Sigmoid colon (tissue), 7 donors: ENCODE results near the gene ZNF567. TPM values are rescaled to one million over a fixed set of nuclear protein-coding genes. Genes with fewer than 3 reads are reported as not detected.

Experiments used
- DNase-seq: peaks from one replicate; pipeline ENCODE4 v3.0.0-alpha.2; 2019
- H3K27ac ChIP-seq, 4 donors: fragments of 200-600 bp; sonication (generic); one replicate each; pipeline ENCODE4 v1.5.1; 2016 to 2019; ENCODE audit warnings: mild to moderate bottlenecking in 1 of 4
- H3K27me3 ChIP-seq, 3 donors: fragments of 200-600 bp; sonication (generic); one replicate each; pipeline ENCODE4 v1.5.1; 2019; ENCODE audit warnings: mild to moderate bottlenecking in 1 of 3
- H3K36me3 ChIP-seq, 4 donors: fragments of 200-600 bp; sonication (generic); one replicate each; pipeline ENCODE4 v1.5.1; 2016 to 2019
- H3K4me1 ChIP-seq, 4 donors: fragments of 200-600 bp; sonication (generic); one replicate each; pipeline ENCODE4 v1.5.1; 2017 to 2019
- H3K4me3 ChIP-seq, 4 donors: fragments of 200-600 bp; sonication (generic); one replicate each; pipeline ENCODE4 v1.5.1; 2017 to 2019; ENCODE audit warnings: mild to moderate bottlenecking in 2 of 4, moderate library complexity in 1 of 4
- H3K9me3 ChIP-seq, 4 donors: fragments of 200-600 bp in 3 of 4; sonication (generic) in 3 of 4; one replicate each; pipeline versions ENCODE4 v1.5.1 to v1.6.1; 2013 to 2019
- CTCF ChIP-seq, 4 experiments: fragments of 450-650 bp in 3 of 4; fragments of 200-600 bp in 1 of 4; IDR thresholded peaks; one replicate each; pipeline ENCODE4 v1.5.1; 2016 to 2019; ENCODE audit warnings: antibody characterized with exemption in 4 of 4, mild to moderate bottlenecking in 3 of 4, moderate library complexity in 2 of 4
- EP300 ChIP-seq, 4 donors: sonication (generic); formaldehyde crosslinking; IDR thresholded peaks; one replicate each; pipeline ENCODE4 v1.6.1; 2017; ENCODE audit warnings: antibody characterized with exemption in 4 of 4
- POLR2A ChIP-seq, 2 donors: fragments of 450-650 bp; IDR thresholded peaks; one replicate each; pipeline ENCODE4 v1.6.1; 2016; ENCODE audit warnings: antibody characterized with exemption in 2 of 2, mild to moderate bottlenecking in 2 of 2, moderate library complexity in 2 of 2
- POLR2AphosphoS5 ChIP-seq, 4 donors: sonication (generic); formaldehyde crosslinking; IDR thresholded peaks; one replicate each; pipeline ENCODE4 v1.6.1; 2017; ENCODE audit warnings: antibody characterized with exemption in 4 of 4
- WGBS, 2 donors: extraction: QIAGEN DNeasy Blood & Tissue Kit; methylation state at CpG; one replicate each; pipeline ENCODE4 v1.1.7; 2013; 5-methylcytosine and 5-hydroxymethylcytosine counted together
- intact Hi-C: fragments of 100-400 bp; cut with DNase I; formaldehyde crosslinking; loops from one replicate; pipeline ENCODE4 v1.15.1; 2023
- polyA plus RNA-seq, 3 donors: library from polyadenylated mRNA; stranded (reverse); fragments of 200-250 nt; gene quantifications; one replicate each; pipeline ENCODE4 v1.2.3, GENCODE V29; 2013
- total RNA-seq, 4 donors: library from RNA; depleted of rRNA; stranded (reverse); fragments of >200 nt; gene quantifications; one replicate each; pipeline ENCODE4 v1.1.0, GENCODE V29; 2016
- donor health status: healthy with polysubstance abuse.
- donor health status: Bipolar disorder and iron deficiency.
- donor health status: healthy.

Gene ZNF567
- total RNA-seq (10 to 100 TPM in 2 of 4 donors, 1 to 10 TPM in 2; 7.2 to 13.9 (median 11.0) TPM), polyA plus RNA-seq (1 to 10 TPM; 1.2 to 2.3 (median 2.1) TPM)

GRCh38 chr19:36687214-36688056 is at the start of gene ZNF567:
Gene ZNF567, plus strand, starts transcription at chr19:36687612. Its CDS starts 7,256 bp downstream, at chr19:36694868.
- intact Hi-C loops, result loop anchor here (1.0 to 5.0 kb wide), 3 partner anchors 21 to 162 kb away; partner anchors contain the start of genes ZNF260 and ZNF461
- Histone ChIP-seq H3K4me3 (peak within 1 kb of the TSS; percentile 64 to 83 (median 78)), H3K4me1 (peaks cover 0 to 22% (median 17%) of the 10 kb centered on the region in 4 donors), H3K36me3 (peaks cover under 1 to 32% (median 19%) of the 10 kb centered on the region in 4 donors), H3K9me3 (peaks cover 0 to 9% (median 2%) of the 10 kb centered on the region in 4 donors), H3K27me3 (no peaks in the 10 kb centered on the region), H3K27ac (peak within 1 kb of the TSS; percentile 71 to 77 (median 76))
- peak; percentile 80 to 92 (median 88) for TF ChIP-seq POLR2AphosphoS5 (IDR thresholded peaks at IDR 0.05)
- peak; percentile 39 to 53 for TF ChIP-seq POLR2A (IDR thresholded peaks at IDR 0.05)
- TF ChIP-seq EP300 (IDR thresholded peaks at IDR 0.05), result peak in 1 of 4 donors; percentile 27
- no peak for TF ChIP-seq CTCF (IDR thresholded peaks at IDR 0.05)
- peak; percentile 98 for DNase-seq
- WGBS, 2 donors, result 0 to 1% methylated on average over 69 of the region's 69 CpGs

- H3K4me3 ChIP-seq, result no peak overlapping the region
- TF ChIP-seq POLR2AphosphoS5 (IDR thresholded peaks at IDR 0.05), result no peak
- TF ChIP-seq CTCF (IDR thresholded peaks at IDR 0.05), result no peak
- no peak for TF ChIP-seq POLR2A (IDR thresholded peaks at IDR 0.05)
- TF ChIP-seq EP300 (IDR thresholded peaks at IDR 0.05), result no peak
- H3K4me1 ChIP-seq, result no peaks in the 10 kb centered on the region
- H3K36me3 ChIP-seq, result peaks cover 10 to 80% (median 59%) of the 10 kb centered on the region in 4 donors
- WGBS, 2 donors, result 94 to 97% methylated on average over 5 of the region's 5 CpGs
- intact Hi-C loops, result no loop called here
- H3K9me3 ChIP-seq, result peaks cover 73 to 98% (median 86%) of the 10 kb centered on the region in 4 donors
- no peak overlapping the region for H3K27ac ChIP-seq
- DNase-seq, result no peak
- no peaks in the 10 kb centered on the region for H3K27me3 ChIP-seq
These were observed 48.4 kb upstream of the ZNF567 start for GRCh38 chr19:36638862-36639510.

- Histone ChIP-seq H3K27me3 (no peaks in the 10 kb centered on the region), H3K4me1 (no peaks in the 10 kb centered on the region), H3K9me3 (peaks cover 42 to 93% (median 67%) of the 10 kb centered on the region in 4 donors), H3K4me3 (no peak overlapping the region), H3K27ac (no peak overlapping the region), H3K36me3 (peaks cover 9 to 100% (median 71%) of the 10 kb centered on the region in 4 donors)
- WGBS, 2 donors, result 94 to 96% methylated on average over 2 of the region's 2 CpGs
- TF ChIP-seq CTCF (IDR thresholded peaks at IDR 0.05) (no peak), POLR2A (IDR thresholded peaks at IDR 0.05) (no peak), EP300 (IDR thresholded peaks at IDR 0.05) (no peak), POLR2AphosphoS5 (IDR thresholded peaks at IDR 0.05) (no peak)
- intact Hi-C loops, result no loop called here
- no peak for DNase-seq
These were observed 40.7 kb upstream of the ZNF567 start for GRCh38 chr19:36646746-36647145.

GRCh38 chr19:36652958-36653357 is 34.5 kb upstream of the ZNF567 start:
- Histone ChIP-seq H3K36me3 (peaks cover 38 to 100% (median 74%) of the 10 kb centered on the region in 4 donors), H3K9me3 (peaks cover 14 to 62% (median 43%) of the 10 kb centered on the region in 4 donors), H3K4me3 (no peak overlapping the region), H3K4me1 (no peaks in the 10 kb centered on the region), H3K27me3 (no peaks in the 10 kb centered on the region), H3K27ac (no peak overlapping the region)
- no peak for TF ChIP-seq CTCF (IDR thresholded peaks at IDR 0.05)
- TF ChIP-seq POLR2A (IDR thresholded peaks at IDR 0.05), result no peak
- TF ChIP-seq POLR2AphosphoS5 (IDR thresholded peaks at IDR 0.05), result no peak
- no peak for TF ChIP-seq EP300 (IDR thresholded peaks at IDR 0.05)
- DNase-seq, result no peak
- intact Hi-C loops, result no loop called here
- 90 to 97% methylated on average over 1 of the region's 1 CpG for WGBS, 2 donors
